Trophoblast cell (in vitro differentiated cells and primary cell): ENCODE results near the gene C8G.

Source experiments
- DNase-seq, 2 donors: peaks; one replicate each; pipeline ENCODE4 v3.0.0-alpha.2; 2016
- H2AFZ ChIP-seq: 2 replicates; pipeline ENCODE4 v1.6.1; 2013; ENCODE audit warnings: low read length, moderate library complexity, mild to moderate bottlenecking; ENCODE audit not compliant: insufficient read depth, poor library complexity
- H2AK5ac ChIP-seq: 2 replicates; pipeline ENCODE4 v1.6.1; 2013; ENCODE audit warnings: mild to moderate bottlenecking, low read length
- H2BK120ac ChIP-seq: 2 replicates; pipeline ENCODE4 v1.6.1; 2013; ENCODE audit warnings: low read length, mild to moderate bottlenecking, moderate library complexity; ENCODE audit not compliant: insufficient read depth, poor library complexity
- H2BK12ac ChIP-seq: 2 replicates; pipeline ENCODE4 v1.6.1; 2013; ENCODE audit warnings: mild to moderate bottlenecking, low read length, moderate library complexity
- H2BK5ac ChIP-seq: 2 replicates; pipeline ENCODE4 v1.6.1; 2013; ENCODE audit warnings: low read length, low read depth, moderate library complexity, mild to moderate bottlenecking; ENCODE audit not compliant: poor library complexity
- H3K14ac ChIP-seq: 2 replicates; pipeline ENCODE4 v1.6.1; 2013; ENCODE audit warnings: mild to moderate bottlenecking, low read length
- H3K18ac ChIP-seq: 2 replicates; pipeline ENCODE4 v1.6.1; 2013; ENCODE audit warnings: mild to moderate bottlenecking, low read length
- H3K23ac ChIP-seq: 2 replicates; pipeline ENCODE4 v1.6.1; 2013; ENCODE audit warnings: low read length
- H3K27ac ChIP-seq: 2 replicates; pipeline ENCODE4 v1.5.1; 2013; ENCODE audit warnings: low read depth, mild to moderate bottlenecking, inconsistent platforms, low read length, moderate library complexity
- H3K27me3 ChIP-seq: 2 replicates; pipeline ENCODE4 v1.6.1; 2013; ENCODE audit warnings: inconsistent platforms, mild to moderate bottlenecking, low read length, moderate library complexity; ENCODE audit not compliant: insufficient read depth
- H3K36me3 ChIP-seq, 2 experiments: 1 replicate in 1 of 2; 2 replicates in 1 of 2; pipeline ENCODE4 v1.6.1; 2013; ENCODE audit warnings: low read length in 2 of 2, mild to moderate bottlenecking in 2 of 2, moderate library complexity in 1 of 2; ENCODE audit not compliant: insufficient read depth in 2 of 2, control insufficient read depth in 1 of 2
- H3K4ac ChIP-seq: 2 replicates; pipeline ENCODE4 v1.6.1; 2013; ENCODE audit warnings: low read depth, mild to moderate bottlenecking, low read length, moderate library complexity
- H3K4me1 ChIP-seq, 2 experiments: 1 replicate in 1 of 2; 2 replicates in 1 of 2; pipeline ENCODE4 v1.6.1; 2013; ENCODE audit warnings: low read length in 2 of 2, mild to moderate bottlenecking in 2 of 2, moderate library complexity in 1 of 2; ENCODE audit not compliant: insufficient read depth in 2 of 2, control insufficient read depth in 1 of 2
- H3K4me2 ChIP-seq: 2 replicates; pipeline ENCODE4 v1.6.1; 2013; ENCODE audit warnings: inconsistent platforms, mild to moderate bottlenecking, low read length, moderate library complexity
- H3K4me3 ChIP-seq: 2 replicates; pipeline ENCODE4 v1.5.1; 2013; ENCODE audit warnings: mild to moderate bottlenecking, low read depth, low read length, inconsistent platforms
- H3K79me1 ChIP-seq: one replicate; pipeline ENCODE4 v1.6.1; 2013; ENCODE audit warnings: low read length
- H3K79me2 ChIP-seq: 2 replicates; pipeline ENCODE4 v1.6.1; 2013; ENCODE audit warnings: low read length, mild to moderate bottlenecking; ENCODE audit not compliant: control insufficient read depth, insufficient read depth, poor library complexity
- H3K9ac ChIP-seq: 2 replicates; pipeline ENCODE4 v1.6.1; 2013; ENCODE audit warnings: mild to moderate bottlenecking, low read length
- H3K9me3 ChIP-seq: 2 replicates; pipeline ENCODE4 v1.6.1; 2013; ENCODE audit warnings: low read depth, mild to moderate bottlenecking, control low read depth, inconsistent platforms, low read length; ENCODE audit not compliant: insufficient read depth
- H4K12ac ChIP-seq: 2 replicates; pipeline ENCODE4 v1.6.1; 2013; ENCODE audit warnings: low read depth, mild to moderate bottlenecking, low read length, moderate library complexity
- H4K8ac ChIP-seq: 2 replicates; pipeline ENCODE4 v1.6.1; 2013; ENCODE audit warnings: low read depth, mild to moderate bottlenecking, low read length, moderate library complexity
- H4K91ac ChIP-seq: one replicate; pipeline ENCODE4 v1.6.1; 2013; ENCODE audit warnings: low read depth, mild to moderate bottlenecking, low read length, moderate library complexity
- whole genome bisulfite sequencing: extraction: QIAGEN DNeasy Blood & Tissue Kit; methylation state at CpG from one replicate; pipeline ENCODE4 v1.1.7; 2013; ENCODE audit warnings: missing lambda C conversion rate; ENCODE audit not compliant: insufficient read length, insufficient coverage; ENCODE audit errors: extremely low coverage; 5-methylcytosine and 5-hydroxymethylcytosine counted together

Gene C8G

GRCh38 chr9:136975644-136976043 lies 30.6 kb downstream of the C8G start:
- Histone ChIP-seq H2AK5ac (no peak overlapping the region), H3K18ac (no peak overlapping the region), H2BK12ac (no peak overlapping the region), H3K9me3 (peaks cover 2% of the 10 kb centered on the region), H3K14ac (no peak overlapping the region), H3K79me1 (peaks cover 9% of the 10 kb centered on the region), H2AFZ (no peak overlapping the region), H3K79me2 (no peaks in the 10 kb centered on the region), H3K4me2 (no peak overlapping the region), H3K9ac (no peak overlapping the region), H4K8ac (no peak overlapping the region), H4K12ac (no peak overlapping the region), H4K91ac (no peak overlapping the region), H2BK120ac (no peak overlapping the region), H3K27ac (no peak overlapping the region), H2BK5ac (no peak overlapping the region), H3K27me3 (no peaks in the 10 kb centered on the region), H3K4me3 (no peak overlapping the region), H3K4ac (no peak overlapping the region), H3K23ac (no peak overlapping the region), H3K36me3 (no peaks in the 10 kb centered on the region), H3K4me1 (peaks cover 0 to 2% of the 10 kb centered on the region in 2 experiments)
- no CpG with 5 or more reads among the region's 14 CpGs for WGBS
- no peak for DNase-seq

- Histone ChIP-seq H2AFZ (peak within 1 kb of the TSS; percentile 23), H2AK5ac (no peak within 1 kb of the TSS), H3K23ac (no peak within 1 kb of the TSS), H3K9ac (no peak within 1 kb of the TSS), H4K8ac (peak within 1 kb of the TSS; percentile 21), H2BK120ac (no peak within 1 kb of the TSS), H3K27me3 (no peaks in the 10 kb centered on the region), H3K36me3 (no peaks in the 10 kb centered on the region), H3K18ac (no peak within 1 kb of the TSS), H4K12ac (no peak within 1 kb of the TSS), H3K9me3 (peaks cover 2% of the 10 kb centered on the region), H3K79me2 (no peaks in the 10 kb centered on the region), H4K91ac (no peak within 1 kb of the TSS), H3K79me1 (peaks cover 4% of the 10 kb centered on the region), H2BK5ac (no peak within 1 kb of the TSS), H3K14ac (no peak within 1 kb of the TSS), H3K4me1 (peaks cover 0 to 2% of the 10 kb centered on the region in 2 experiments), H3K27ac (no peak within 1 kb of the TSS), H3K4me3 (peak within 1 kb of the TSS; percentile 46), H2BK12ac (no peak within 1 kb of the TSS), H3K4ac (no peak within 1 kb of the TSS), H3K4me2 (peak within 1 kb of the TSS; percentile 58)
- WGBS = no CpG with 5 or more reads among the region's 10 CpGs
- DNase-seq = no peak
Measured at GRCh38 chr9:136977223-136977622, 32.2 kb downstream of the C8G start, which contains the start of gene PTGDS. Gene PTGDS (plus strand): TSS chr9:136977504. CDS start chr9:136977579, 75 bp downstream.

- Histone ChIP-seq H2BK12ac (no peak overlapping the region), H3K4me2 (peak overlapping the region; percentile 58), H4K91ac (no peak overlapping the region), H3K27me3 (no peaks in the 10 kb centered on the region), H3K4me1 (peaks cover 0 to 2% of the 10 kb centered on the region in 2 experiments), H2BK120ac (no peak overlapping the region), H3K14ac (no peak overlapping the region), H3K79me2 (no peaks in the 10 kb centered on the region), H2BK5ac (no peak overlapping the region), H4K8ac (peak overlapping the region; percentile 21), H2AK5ac (no peak overlapping the region), H3K4me3 (peak overlapping the region; percentile 46), H3K9ac (no peak overlapping the region), H3K4ac (no peak overlapping the region), H4K12ac (no peak overlapping the region), H3K23ac (no peak overlapping the region), H3K79me1 (peaks cover under 1% of the 10 kb centered on the region), H3K27ac (no peak overlapping the region), H3K18ac (no peak overlapping the region), H3K9me3 (peaks cover 2% of the 10 kb centered on the region), H2AFZ (no peak overlapping the region), H3K36me3 (no peaks in the 10 kb centered on the region)
- WGBS = no CpG with 5 or more reads among the region's 33 CpGs
- no peak for DNase-seq
Measured at GRCh38 chr9:136977649-136978072, 32.6 kb downstream of the C8G start.

DNA sequence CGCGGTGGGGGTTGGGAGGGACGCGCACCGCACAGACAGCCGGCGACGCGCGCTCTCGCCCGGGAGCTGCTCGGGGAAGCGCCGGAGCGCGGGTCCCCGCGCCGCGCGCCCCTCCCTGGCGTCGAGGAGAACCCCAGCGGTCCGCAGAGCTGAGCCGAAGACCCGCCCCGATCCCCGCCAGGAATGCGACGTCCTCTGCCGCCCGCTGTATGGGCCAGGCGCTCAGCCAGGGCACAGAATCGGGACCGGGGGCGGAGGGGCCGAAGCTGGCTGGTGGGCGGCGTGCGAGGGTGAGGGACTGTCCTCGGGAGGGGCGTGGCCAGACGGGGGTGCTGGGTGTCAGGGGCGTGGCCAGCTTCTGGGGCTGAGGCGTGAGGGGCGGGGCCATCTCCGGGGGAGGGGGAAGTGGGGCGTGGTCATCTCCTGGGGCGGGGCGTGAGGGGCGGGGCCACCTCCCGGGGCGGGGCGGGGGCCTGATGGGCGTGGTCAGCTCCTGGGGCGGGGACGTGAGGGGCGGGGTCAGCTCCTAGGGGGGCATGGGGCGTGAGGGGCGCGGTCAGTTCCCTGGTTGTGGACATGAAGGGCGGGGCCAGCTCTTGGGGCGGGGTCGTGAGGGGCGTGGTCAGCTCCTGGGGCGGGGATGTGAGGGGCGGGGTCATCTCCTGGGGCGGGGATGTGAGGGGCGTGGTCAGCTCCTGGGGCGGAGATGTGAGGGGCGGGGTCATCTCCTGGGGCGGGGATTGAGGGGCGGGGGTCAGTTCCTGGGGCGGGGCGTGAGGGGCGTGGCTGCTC lies 33.2 kb downstream of the C8G start:
- peak; percentile 17 to 50 for DNase-seq
- Histone ChIP-seq H3K9ac (no peak overlapping the region), H3K4ac (no peak overlapping the region), H3K18ac (no peak overlapping the region), H2AFZ (peak overlapping the region; percentile 23), H3K23ac (no peak overlapping the region), H3K27ac (no peak overlapping the region), H4K12ac (no peak overlapping the region), H3K27me3 (no peaks in the 10 kb centered on the region), H3K4me3 (no peak overlapping the region), H3K4me1 (peaks cover 0 to 2% of the 10 kb centered on the region in 2 experiments), H3K14ac (no peak overlapping the region), H4K91ac (no peak overlapping the region), H3K9me3 (peaks cover 2% of the 10 kb centered on the region), H2AK5ac (no peak overlapping the region), H3K36me3 (no peaks in the 10 kb centered on the region), H2BK5ac (no peak overlapping the region), H3K4me2 (peak overlapping the region; percentile 58), H2BK12ac (no peak overlapping the region), H3K79me1 (no peaks in the 10 kb centered on the region), H4K8ac (peak overlapping the region; percentile 21), H2BK120ac (no peak overlapping the region), H3K79me2 (no peaks in the 10 kb centered on the region)
- no CpG with 5 or more reads among the region's 78 CpGs for WGBS
